ENCODE measurements around the gene CD2BP2. TPM values are rescaled to one million over a fixed set of nuclear protein-coding genes. Genes with fewer than 3 reads are reported as not detected.
"Not testable (repeated sequence)": the region's sequence is repeated elsewhere in the genome, so short reads cannot be mapped to it uniquely, and the experiment has no call there.

The CD2BP2 gene
- total and polyA plus RNA-seq, 2 of the 8 experiments (the other 6 are each of a cell fraction or from before 2014, with no cell fraction given) = 22.4 to 55.3 TPM

DNA sequence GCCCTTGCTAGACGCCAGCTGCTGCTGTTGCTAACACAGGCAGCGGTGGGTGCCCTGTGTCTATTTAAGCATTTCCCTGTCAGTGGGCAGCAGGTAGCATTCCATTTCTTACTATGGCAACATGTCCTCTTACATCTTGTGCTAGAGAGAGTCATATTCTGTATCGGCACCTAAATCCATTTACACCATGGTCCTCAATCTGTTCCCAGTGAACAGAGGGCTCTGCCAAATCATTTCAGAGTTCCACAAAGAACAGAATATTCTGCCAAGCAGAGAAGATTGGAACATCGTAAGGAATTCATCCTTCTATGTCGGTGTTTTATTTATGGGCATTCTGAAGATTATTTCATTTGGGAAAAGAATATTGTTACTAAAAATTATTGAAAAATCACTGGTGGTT, 16.4 kb downstream of the CD2BP2 start:
- H2BK120ac ChIP-seq (replicated peaks; ENCODE audit: low read depth, low read length); FAIRE-seq; H3K23me2 ChIP-seq (ENCODE audit: low read depth, low read length); H2BK5ac ChIP-seq (ENCODE audit: low read depth, low read length); H3K79me2 ChIP-seq (ENCODE audit: control insufficient read depth in 1 of 2, insufficient read depth in 2 of 2, low read length in 2 of 2); POLR2A ChIA-PET (ENCODE audit: partially characterized antibody); H3K14ac ChIP-seq (ENCODE audit: insufficient read length); H2BK15ac ChIP-seq (ENCODE audit: low read length); H2AFZ ChIP-seq (ENCODE audit: low read length); H3K4me3 ChIP-seq (ENCODE audit: extremely low read depth in 1 of 4, insufficient read depth in 2 of 4, low read depth in 3 of 4, low read length in 4 of 4); H2BK12ac ChIP-seq (ENCODE audit: low read depth, low read length); H4K8ac ChIP-seq (ENCODE audit: extremely low read depth, insufficient read depth, low read length); H4K5ac ChIP-seq (ENCODE audit: insufficient read length, low read depth, low read length); H3K4ac ChIP-seq (replicated peaks; ENCODE audit: insufficient read length, low read depth, low read length); H3K56ac ChIP-seq (replicated peaks; ENCODE audit: insufficient read length, low read depth, low read length); H3K27ac ChIP-seq (ENCODE audit: low read depth, low read length); CTCF ChIA-PET (ENCODE audit: partially characterized antibody); H3K4me1 ChIP-seq (replicated peaks in 1 of 4; ENCODE audit: control insufficient read depth in 3 of 4, insufficient read depth in 4 of 4, low read length in 3 of 4); H3K23ac ChIP-seq (ENCODE audit: insufficient read length); H3K27me3 ChIP-seq (replicated peaks in 1 of 4; ENCODE audit: control insufficient read depth in 3 of 4, extremely low read depth in 1 of 4, insufficient read depth in 3 of 4, low read length in 3 of 4); H3K18ac ChIP-seq (ENCODE audit: extremely low read depth, low read length); H3K9me3 ChIP-seq (ENCODE audit: insufficient read depth in 2 of 2, low read depth in 1 of 2, low read length in 1 of 2); DNase-seq (ENCODE audit: low read depth in 1 of 2, low spot score in 2 of 2); H4K20me1 ChIP-seq (replicated peaks in 1 of 2; ENCODE audit: control insufficient read depth in 1 of 2, insufficient read depth in 2 of 2, low read length in 2 of 2); H3K79me1 ChIP-seq (ENCODE audit: low read depth, low read length); H2BK20ac ChIP-seq (ENCODE audit: low read length); H2AK5ac ChIP-seq (ENCODE audit: low read depth, low read length); H3K4me2 ChIP-seq (ENCODE audit: insufficient read depth in 1 of 2, low read depth in 2 of 2, low read length in 2 of 2); H3K9ac ChIP-seq (replicated peaks in 1 of 4; ENCODE audit: extremely low read depth in 1 of 4, low read depth in 3 of 4, low read length in 3 of 4); H4K91ac ChIP-seq (replicated peaks; ENCODE audit: insufficient read length, low read length); H3K36me3 ChIP-seq (ENCODE audit: control insufficient read depth in 2 of 4, insufficient read depth in 4 of 4, low read length in 3 of 4): not testable (repeated sequence)
- WGBS, 2 experiments (ENCODE audit: extremely low coverage in 1 of 2, insufficient coverage in 1 of 2, insufficient read length in 1 of 2, insufficient replicate concordance in 2 of 2, low coverage in 1 of 2, low lambda C conversion rate in 2 of 2, missing lambda C conversion rate in 1 of 2) = 89% methylated on average over 5 of the region's 5 CpGs; no CpG with 5 or more reads in 1 of the 2 experiments

DNA sequence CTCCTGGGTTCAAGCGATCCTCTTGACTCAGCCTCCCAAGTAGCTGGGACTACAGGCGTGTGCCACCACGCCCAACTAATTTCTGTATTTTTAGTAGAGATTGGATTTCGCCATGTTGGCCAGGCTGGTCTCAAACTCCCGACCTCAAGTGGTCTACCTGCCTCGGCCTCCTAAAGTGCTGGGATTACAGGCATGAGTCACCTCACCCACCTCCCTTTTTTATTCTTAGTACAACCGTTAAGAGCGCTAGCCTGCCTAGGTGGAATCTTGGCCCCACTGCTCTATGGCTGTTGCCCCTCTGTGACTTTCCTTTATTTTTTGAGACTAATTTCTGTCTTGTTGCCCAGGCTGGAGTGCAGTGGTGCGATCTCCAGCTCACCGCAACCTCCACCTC, 17.1 kb downstream of the CD2BP2 start:
- H2BK20ac ChIP-seq (ENCODE audit: low read length); H2AK5ac ChIP-seq (ENCODE audit: low read depth, low read length); H2BK12ac ChIP-seq (ENCODE audit: low read depth, low read length); H3K9ac ChIP-seq (replicated peaks in 1 of 4; ENCODE audit: extremely low read depth in 1 of 4, low read depth in 3 of 4, low read length in 3 of 4); H3K36me3 ChIP-seq (ENCODE audit: control insufficient read depth in 2 of 4, insufficient read depth in 4 of 4, low read length in 3 of 4); FAIRE-seq; H3K18ac ChIP-seq (ENCODE audit: extremely low read depth, low read length); H4K5ac ChIP-seq (ENCODE audit: insufficient read length, low read depth, low read length); H3K4me3 ChIP-seq (ENCODE audit: extremely low read depth in 1 of 4, insufficient read depth in 2 of 4, low read depth in 3 of 4, low read length in 4 of 4); H3K23ac ChIP-seq (ENCODE audit: insufficient read length); DNase-seq (ENCODE audit: low read depth in 1 of 2, low spot score in 2 of 2); H3K79me2 ChIP-seq (ENCODE audit: control insufficient read depth in 1 of 2, insufficient read depth in 2 of 2, low read length in 2 of 2); H2AFZ ChIP-seq (ENCODE audit: low read length); H3K79me1 ChIP-seq (ENCODE audit: low read depth, low read length); H3K23me2 ChIP-seq (ENCODE audit: low read depth, low read length); H4K20me1 ChIP-seq (replicated peaks in 1 of 2; ENCODE audit: control insufficient read depth in 1 of 2, insufficient read depth in 2 of 2, low read length in 2 of 2); H3K14ac ChIP-seq (ENCODE audit: insufficient read length); H3K4me2 ChIP-seq (ENCODE audit: insufficient read depth in 1 of 2, low read depth in 2 of 2, low read length in 2 of 2); H2BK15ac ChIP-seq (ENCODE audit: low read length); H3K4ac ChIP-seq (replicated peaks; ENCODE audit: insufficient read length, low read depth, low read length); H3K27me3 ChIP-seq (replicated peaks in 1 of 4; ENCODE audit: control insufficient read depth in 3 of 4, extremely low read depth in 1 of 4, insufficient read depth in 3 of 4, low read length in 3 of 4); H2BK5ac ChIP-seq (ENCODE audit: low read depth, low read length); H4K8ac ChIP-seq (ENCODE audit: extremely low read depth, insufficient read depth, low read length); H3K56ac ChIP-seq (replicated peaks; ENCODE audit: insufficient read length, low read depth, low read length); H2BK120ac ChIP-seq (replicated peaks; ENCODE audit: low read depth, low read length); H4K91ac ChIP-seq (replicated peaks; ENCODE audit: insufficient read length, low read length); H3K27ac ChIP-seq (ENCODE audit: low read depth, low read length); H3K4me1 ChIP-seq (replicated peaks in 1 of 4; ENCODE audit: control insufficient read depth in 3 of 4, insufficient read depth in 4 of 4, low read length in 3 of 4); H3K9me3 ChIP-seq (ENCODE audit: insufficient read depth in 2 of 2, low read depth in 1 of 2, low read length in 1 of 2): not testable (repeated sequence)
- WGBS, 2 experiments (ENCODE audit: extremely low coverage in 1 of 2, insufficient coverage in 1 of 2, insufficient read length in 1 of 2, insufficient replicate concordance in 2 of 2, low coverage in 1 of 2, low lambda C conversion rate in 2 of 2, missing lambda C conversion rate in 1 of 2) = 90% methylated on average over 10 of the region's 10 CpGs; no CpG with 5 or more reads in 1 of the 2 experiments
- POLR2A ChIA-PET (ENCODE audit: partially characterized antibody) = interaction anchor here (0.6 kb wide), 1 partner anchor 71 kb away, joined by 3 read pairs; no protein-coding TSS in a partner anchor
- CTCF ChIA-PET (ENCODE audit: partially characterized antibody) = interaction anchor here (0.8 to 1.2 kb wide), 2 partner anchors 15 to 17 kb away, joined by 3 to 4 read pairs; partner anchors contain the start of gene CD2BP2

Data from H1 (cell line).